OCI-LY7 (cell line): ENCODE results near the gene MYOCD.

ENCODE experiments used
- EZH2phosphoT487 ChIP-seq: fragments of 200-600 bp; sonication (generic); IDR thresholded peaks from 2 replicates; pipeline ENCODE4 v1.6.1; 2018; ENCODE audit warnings: low read depth, borderline replicate concordance, mild to moderate bottlenecking, mixed run types, antibody characterized with exemption, low read length, moderate library complexity, mixed read lengths
- TF ChIP-seq, protein P1 (sequence below): fragments of 200-600 bp; sonication (generic); conservative IDR thresholded peaks from 2 replicates; pipeline ENCODE4 v1.5.1; 2014; ENCODE audit warnings: mild to moderate bottlenecking, antibody characterized with exemption, low read length, moderate library complexity, mixed read lengths

DNA sequence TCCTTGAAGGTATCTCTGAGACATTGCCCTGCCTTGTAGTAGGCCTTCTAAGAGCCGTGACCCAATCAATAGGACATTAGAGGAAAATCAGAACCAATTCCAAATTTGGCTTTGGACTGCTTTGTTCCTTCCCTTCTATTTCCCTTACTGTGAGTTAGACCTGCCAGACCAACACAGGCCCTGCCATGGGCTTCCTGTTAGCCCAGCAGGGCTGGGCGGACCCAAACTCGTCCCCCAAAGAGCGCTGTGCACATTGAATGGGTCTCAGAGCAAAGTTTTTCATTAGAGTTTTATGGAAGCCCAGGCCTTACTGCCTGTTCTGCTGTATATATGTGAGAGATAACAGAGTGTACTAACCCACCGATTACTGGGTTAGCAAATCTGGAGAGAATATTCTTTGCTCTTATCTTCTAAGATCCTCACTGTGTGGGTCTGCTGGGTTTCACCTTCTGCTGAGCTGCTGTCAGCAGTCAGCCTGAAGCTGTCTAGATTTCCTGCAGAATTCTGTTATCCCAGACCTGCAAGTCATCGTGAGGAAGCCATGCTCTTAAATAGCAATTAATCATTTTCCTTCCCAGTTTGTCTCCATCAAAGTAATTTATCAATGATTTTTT, 129.3 kb downstream of the MYOCD start:
- TF ChIP-seq, protein P1, sequence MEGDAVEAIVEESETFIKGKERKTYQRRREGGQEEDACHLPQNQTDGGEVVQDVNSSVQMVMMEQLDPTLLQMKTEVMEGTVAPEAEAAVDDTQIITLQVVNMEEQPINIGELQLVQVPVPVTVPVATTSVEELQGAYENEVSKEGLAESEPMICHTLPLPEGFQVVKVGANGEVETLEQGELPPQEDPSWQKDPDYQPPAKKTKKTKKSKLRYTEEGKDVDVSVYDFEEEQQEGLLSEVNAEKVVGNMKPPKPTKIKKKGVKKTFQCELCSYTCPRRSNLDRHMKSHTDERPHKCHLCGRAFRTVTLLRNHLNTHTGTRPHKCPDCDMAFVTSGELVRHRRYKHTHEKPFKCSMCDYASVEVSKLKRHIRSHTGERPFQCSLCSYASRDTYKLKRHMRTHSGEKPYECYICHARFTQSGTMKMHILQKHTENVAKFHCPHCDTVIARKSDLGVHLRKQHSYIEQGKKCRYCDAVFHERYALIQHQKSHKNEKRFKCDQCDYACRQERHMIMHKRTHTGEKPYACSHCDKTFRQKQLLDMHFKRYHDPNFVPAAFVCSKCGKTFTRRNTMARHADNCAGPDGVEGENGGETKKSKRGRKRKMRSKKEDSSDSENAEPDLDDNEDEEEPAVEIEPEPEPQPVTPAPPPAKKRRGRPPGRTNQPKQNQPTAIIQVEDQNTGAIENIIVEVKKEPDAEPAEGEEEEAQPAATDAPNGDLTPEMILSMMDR = no peak
- TF ChIP-seq EZH2phosphoT487 = no peak
